HG02870 (cell line): ENCODE results near the gene MYORG.

Experiments
- ATAC-seq: cut with Tn5 transposase; IDR thresholded peaks from one replicate; pipeline ENCODE4 v1.9.1; 2021; ENCODE audit warnings: mild to moderate bottlenecking, moderate library complexity; ENCODE audit not compliant: unreplicated experiment

MYORG gene

GRCh38 chr9:34376596-34377403 is at the start of gene MYORG:
Gene MYORG, minus strand, starts transcription at chr9:34376898. Its CDS starts 3,955 bp downstream, at chr9:34372943.
- peak; percentile 74 for ATAC-seq

- ATAC-seq, result no peak
These were observed 43.2 kb upstream of the MYORG start for GRCh38 chr9:34419716-34420504.

DNA sequence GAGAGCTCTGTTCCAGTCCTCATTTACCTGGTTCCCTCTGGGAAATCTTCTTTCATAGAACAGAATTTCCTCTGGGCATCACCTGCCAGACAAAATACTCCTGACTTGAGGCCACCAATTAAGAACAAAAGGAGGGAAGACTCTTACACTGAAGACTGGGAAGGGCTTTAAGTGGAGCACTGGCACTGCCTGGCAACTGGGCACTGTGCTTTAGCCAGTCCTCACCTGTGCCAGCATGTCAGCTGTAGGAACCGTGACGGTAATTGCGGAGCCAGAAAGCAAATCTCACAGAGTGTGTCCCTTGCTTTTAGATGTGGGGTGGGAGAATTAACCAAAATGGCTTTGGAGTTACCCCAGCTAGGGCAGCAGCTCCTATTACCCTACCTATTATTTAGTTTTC is 41.0 kb upstream of the MYORG start:
- ATAC-seq, result no peak

DNA sequence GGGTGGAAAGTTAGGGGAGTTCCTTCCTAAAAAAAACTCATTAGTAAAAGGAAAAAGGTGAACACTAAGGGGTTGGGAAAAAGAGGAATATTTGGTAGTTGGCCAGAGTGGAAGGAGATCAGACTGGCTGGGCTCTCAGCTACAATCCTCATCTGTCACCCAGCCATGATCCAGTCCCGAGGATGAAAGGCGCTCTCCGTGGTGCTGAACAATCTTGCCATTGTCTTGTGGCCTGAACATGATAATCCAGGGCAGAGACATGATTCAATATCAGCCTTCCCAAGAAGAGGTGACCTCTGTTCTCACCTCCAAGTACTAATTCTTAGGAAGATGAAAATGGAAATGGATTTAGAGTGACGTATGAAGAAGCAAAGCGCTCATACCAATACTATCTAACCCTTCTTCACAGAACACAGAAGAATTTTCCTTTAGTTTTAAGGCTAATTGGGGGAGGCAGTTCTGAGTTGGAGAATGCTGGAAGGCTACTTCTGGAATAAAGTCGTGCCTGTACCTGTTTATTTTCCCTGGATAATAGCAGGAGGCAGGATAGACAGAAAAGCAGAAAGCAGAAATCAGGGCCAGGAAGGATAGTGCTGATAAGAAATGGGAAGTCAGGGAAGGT is 36.6 kb upstream of the MYORG start:
- ATAC-seq, result no peak

DNA sequence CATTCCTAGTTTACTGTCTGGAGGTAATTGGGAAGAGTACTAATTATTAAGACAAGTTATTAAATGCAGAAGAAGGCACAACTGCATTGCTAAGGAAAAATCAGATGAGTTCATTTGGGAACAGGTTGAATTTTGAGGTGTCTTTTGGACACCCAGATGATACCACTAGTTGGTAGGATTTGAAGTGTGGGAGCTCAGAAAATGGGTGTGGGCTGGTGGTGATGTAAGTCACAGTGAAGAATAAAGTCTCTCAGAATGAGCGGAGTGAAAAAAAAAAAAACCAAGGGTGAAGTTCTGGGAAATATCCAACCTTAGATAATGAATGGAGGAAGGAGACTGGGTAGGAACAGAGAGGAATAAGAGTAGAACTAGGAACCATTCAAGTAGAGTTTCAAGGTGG is 35.6 kb upstream of the MYORG start:
- ATAC-seq, result no peak

DNA sequence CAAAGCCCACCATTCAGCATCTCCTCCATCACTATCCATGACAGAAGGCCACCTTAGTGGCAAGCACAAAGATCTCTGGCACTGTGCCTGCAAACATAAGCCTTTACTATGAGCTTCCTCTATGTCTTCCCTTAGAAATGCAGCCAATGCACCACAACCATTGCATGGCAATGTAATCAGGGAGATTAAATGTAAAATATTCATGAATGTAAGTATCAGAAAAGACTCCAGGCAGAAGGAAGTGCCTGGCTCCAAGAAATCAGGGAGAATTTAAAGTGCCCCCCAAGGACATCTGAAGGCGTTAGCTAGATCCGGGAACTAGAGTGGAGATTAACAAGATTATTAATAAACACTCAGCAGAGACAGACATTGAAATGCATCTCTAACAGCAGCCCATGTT is 32.5 kb upstream of the MYORG start:
- ATAC-seq, result no peak

- ATAC-seq, result no peak
These were observed 31.5 kb upstream of the MYORG start for GRCh38 chr9:34408173-34408572.

DNA sequence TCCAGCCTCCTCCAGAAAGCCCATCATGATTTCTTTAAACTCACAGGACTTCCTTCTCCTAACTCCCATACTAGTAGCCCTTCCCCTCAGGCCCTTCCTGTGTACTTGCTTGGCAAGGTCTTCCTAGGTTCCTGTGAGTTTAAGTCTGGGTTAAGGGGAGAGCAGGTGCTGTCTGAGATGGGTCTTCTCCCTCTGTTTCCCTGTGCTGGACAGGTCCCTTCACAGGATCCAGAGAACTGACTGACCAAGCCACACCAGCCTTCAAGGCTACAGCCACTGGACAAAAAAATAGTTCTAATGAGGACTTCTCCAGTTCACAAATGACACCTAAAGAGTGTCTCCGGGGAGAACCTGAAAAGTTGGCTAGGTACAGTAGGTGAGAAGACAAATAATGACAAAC is 29.5 kb upstream of the MYORG start:
- ATAC-seq, result no peak

GRCh38 chr9:34405719-34406118 is 29.0 kb upstream of the MYORG start:
- ATAC-seq, result no peak

GRCh38 chr9:34403554-34404380 is 27.1 kb upstream of the MYORG start:
- no peak for ATAC-seq

- ATAC-seq, result no peak
These were observed 24.2 kb upstream of the MYORG start for GRCh38 chr9:34400686-34401602.

- no peak for ATAC-seq
These were observed 23.6 kb upstream of the MYORG start for GRCh38 chr9:34400275-34400674.

DNA sequence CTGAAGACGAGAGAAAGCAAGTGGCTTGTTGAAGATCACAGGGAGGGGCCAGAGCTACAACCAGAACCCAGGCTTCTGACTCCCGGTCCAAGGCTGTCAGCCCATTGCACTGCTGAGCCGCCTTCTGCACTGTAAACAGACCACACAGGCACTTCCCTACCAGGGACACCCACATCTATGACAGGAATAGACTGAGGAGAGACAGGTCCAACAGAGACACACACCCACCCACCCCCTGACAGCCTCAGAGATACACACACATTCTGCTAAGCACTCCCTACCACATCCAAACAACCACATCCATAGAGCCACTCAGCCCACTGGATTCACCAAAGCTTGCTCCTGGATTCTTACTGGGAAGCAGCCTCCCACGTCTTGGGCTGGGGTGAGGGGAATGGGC is 23.0 kb upstream of the MYORG start:
- ATAC-seq, result no peak

DNA sequence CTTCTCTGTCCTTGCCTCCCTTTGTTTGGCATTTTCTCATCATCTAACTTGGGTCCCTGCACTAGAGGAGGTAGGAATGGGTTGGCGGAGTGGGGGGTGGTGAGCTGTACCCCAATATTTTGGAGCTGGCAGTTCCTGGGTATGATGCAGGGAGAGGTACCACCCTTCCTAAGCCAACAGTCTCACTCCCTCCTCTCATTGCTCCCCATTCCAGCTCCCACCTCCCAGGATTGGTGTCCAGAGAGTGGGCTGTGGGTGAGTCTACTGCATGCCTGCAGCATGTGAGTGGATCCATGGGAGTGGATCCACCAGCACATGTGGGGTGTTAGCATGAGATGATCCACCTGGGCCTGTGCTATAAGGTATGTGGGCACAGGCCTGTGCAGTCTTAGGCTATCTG is 22.2 kb upstream of the MYORG start:
- no peak for ATAC-seq

GRCh38 chr9:34396276-34397214 is 19.8 kb upstream of the MYORG start:
- no peak for ATAC-seq

DNA sequence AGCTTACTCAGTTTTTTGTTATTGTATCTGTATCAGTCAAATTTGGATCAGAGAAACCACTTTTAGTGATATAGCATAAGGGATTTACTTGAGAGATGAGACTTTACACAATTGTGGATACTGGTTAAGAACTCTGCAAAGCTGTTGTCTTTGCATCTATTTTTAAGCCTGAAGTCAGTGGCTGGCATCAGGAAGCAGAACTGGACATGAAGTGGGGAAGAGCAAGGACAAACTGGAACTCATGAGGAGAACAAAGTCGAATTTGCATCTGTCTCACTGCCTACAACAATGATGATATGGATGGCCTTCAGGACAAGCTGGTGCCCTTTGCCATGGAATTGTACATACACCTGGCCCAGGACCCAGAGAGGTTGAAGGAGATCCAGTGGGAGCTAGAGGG is 15.8 kb upstream of the MYORG start:
- ATAC-seq, result no peak

GRCh38 chr9:34387239-34387638 is 10.5 kb upstream of the MYORG start:
- ATAC-seq, result no peak

GRCh38 chr9:34386656-34387055 is 10.0 kb upstream of the MYORG start:
- no peak for ATAC-seq
